NCI-H1694 (cell line): ENCODE measurements around the gene ARL15.
"Not testable (repeated sequence)": the region's sequence is repeated elsewhere in the genome, so short reads cannot be mapped to it uniquely, and the experiment has no call there.

ENCODE experiments used
- DNase-seq: peaks from one replicate; lab custom pipeline; 2025; lab: John Stamatoyannopoulos, UW

ARL15 gene

DNA sequence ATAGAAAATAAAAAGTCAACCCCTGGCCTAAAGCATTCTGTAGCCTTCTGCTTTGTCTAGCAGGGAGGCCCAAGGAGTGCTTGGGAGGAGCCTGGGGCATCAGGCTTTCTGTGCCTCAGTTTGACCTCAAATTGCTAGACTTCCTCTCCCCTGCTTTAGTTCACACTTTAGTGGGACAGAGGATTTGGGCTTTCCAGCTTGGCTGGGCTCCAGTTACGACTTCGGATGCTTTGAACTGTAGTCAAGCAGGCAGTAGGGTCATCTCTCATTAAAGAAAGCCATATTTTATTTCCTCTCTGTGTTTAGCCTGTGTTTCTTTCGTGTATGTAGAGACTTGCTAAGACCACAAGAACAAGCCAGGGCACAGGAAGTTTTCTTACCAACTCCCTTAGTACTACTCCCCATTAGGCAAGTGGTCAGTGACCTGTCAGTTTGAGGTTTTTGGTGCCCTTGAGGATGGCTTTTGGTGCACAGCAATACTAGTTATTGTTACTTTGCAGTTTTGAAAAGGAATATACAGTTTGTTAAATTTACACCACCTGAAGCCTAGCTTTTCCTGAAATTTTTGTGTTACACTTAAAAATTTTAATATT, 415.2 kb downstream of the ARL15 start:
- DNase-seq: no peak

DNA sequence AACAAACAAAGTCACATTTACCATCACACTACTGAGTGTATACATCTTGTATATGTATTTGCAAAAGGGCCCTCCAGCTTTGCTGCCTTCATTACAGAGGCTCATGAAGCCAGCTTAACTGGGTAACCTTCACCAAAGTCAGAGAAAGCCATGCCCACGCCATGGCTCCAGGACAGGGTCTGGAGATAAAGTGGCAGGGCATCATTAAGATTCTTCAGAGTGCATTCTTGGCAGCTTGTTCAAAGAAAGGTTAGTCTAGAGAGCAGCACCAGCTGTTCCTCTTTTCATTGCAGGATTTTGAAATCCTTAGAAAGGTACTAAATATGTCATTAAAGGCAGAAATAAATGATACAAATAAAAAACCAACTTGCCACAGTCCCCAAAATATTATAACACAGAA, 416.7 kb downstream of the ARL15 start:
- DNase-seq: no peak

DNA sequence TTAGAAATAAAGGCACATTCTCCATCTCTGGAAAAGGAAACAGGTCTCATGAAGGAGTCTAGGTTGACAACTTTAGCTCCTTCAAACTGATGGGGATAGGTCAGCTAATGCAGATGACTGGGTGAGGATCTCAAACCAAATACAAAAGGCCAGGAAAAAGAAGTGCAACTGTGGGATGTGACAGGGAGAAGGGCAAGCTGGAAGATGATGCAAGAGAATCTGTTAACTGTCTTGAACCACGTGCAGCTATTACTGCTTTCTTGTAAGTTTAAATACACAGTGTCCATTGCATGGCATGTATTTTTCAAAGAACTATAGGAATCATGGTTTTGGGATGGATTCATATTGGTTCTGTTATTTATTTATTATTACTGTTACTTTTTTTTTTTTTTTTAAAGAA, 418.1 kb downstream of the ARL15 start:
- no peak for DNase-seq

DNA sequence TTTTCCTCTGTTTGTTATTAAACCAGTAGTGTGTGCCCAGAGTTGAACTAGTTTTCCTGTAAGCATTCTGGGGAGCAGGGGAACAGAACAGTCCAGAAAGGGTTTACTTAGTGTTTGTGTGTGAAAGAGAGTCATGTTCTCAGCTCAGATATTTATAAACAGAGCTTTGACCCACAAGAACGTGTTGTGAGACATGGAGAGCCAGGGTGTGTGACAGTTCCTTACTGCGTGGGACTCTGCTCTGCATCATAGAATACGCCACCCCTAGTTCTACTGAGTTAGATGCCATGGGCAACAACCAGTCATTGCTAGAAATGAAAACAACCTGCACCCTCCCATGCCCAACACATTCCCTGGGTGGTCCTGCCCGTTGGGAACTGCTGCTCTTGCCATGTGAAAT, 419.2 kb downstream of the ARL15 start:
- DNase-seq: no peak

DNA sequence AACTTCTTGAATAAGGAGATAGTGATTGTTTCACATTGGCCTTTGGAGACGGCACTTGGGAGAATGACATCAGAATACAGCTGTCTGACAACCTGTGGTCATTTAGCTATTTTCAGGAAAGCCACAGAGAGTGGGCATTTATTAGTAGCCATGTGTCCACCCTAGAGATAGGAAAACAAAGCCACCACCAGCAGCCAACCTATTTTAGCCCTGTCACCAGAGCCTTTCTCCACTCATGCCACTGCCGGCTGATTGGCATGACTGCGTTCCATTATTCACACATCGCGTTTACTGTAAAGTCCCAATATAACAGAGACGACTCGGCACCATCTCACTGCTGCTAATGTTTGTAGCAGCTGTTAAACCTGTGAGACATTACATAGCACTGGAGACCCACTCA, 419.9 kb downstream of the ARL15 start:
- DNase-seq: peak; percentile 4

DNA sequence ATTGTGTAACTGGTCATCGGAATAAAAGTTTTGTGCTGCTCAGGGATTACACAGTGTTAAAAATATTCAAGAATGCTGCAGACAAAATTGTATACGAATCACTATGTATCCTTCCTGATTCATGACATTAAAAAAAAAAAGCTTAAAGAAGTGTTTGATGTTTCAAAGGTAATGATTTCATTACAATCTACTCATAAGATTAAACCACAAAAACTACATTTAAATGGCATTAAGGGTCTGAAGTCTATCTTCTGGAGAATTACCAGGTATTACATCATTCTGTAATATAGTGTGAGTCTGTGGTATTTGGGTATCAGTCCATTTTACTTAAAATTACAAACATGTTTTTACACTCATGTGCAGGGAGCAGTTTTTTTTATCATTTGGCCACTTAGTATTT, 425.5 kb downstream of the ARL15 start:
- no peak for DNase-seq

DNA sequence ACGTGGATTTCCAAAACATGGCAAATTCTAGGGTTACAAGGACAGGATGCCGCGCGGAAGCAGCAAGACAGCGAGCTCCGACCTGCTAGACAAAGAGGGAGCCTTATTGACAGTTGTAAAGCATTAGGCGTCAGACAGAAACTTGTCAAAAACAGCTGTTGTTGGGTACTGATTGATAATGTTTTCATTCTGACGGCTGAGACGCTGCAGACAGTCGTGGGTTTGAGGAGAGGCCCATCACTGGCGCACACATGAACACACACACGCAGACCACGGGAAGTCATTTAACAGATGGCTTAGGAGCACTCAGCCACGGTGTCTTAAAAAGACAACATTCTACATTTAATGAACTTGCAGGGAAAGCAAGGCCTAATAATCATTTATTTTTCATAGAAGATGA, 426.0 kb downstream of the ARL15 start:
- DNase-seq: no peak

DNA sequence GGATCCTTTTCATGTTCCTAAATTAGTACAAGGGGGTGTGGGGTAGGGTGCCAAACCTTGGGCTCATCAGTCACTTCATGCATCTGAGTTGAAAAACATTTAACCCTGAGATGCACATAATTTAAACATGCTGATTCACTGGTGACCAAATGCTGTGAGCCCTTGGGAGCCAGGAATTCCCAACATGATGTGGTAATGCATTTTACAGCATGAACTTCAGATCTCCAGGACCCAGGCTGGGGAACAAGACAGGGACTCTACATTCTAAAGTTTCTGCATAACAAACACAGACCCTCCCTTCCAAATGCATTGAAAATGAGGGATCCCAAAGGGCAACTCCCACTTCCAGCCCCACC, 427.7 kb downstream of the ARL15 start:
- DNase-seq: no peak

DNA sequence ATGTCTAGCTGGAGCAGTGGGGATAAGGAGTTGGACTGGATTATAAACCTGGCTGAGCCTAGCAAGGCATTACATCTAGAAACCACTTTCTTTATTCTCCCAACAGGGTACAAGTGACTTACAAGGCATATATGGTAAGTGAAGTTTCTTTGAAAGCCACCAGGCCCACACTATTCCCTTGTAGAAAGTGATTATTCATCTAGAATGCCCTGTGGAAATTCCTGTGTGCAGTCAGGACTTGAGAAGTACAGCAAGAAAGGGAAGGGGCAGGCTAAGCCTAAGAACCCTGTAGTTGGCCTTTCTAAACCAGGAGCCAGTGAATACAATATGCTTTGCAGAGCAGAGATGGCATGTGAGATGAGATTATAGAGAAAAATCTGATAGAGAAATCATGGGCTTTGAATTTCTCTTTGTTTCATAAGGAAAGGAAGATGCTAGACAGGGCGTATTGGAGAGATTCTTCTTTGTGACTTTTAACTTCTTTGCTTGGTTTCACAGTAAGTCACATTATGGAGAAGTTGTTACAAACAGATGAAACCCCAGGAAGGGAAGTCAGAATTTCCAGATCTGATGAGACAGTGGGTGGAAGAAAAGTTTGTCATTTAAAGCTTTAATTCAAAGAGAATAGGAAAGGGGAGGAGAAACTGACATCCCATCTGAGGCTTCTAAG, 428.2 kb downstream of the ARL15 start:
- no peak for DNase-seq

DNA sequence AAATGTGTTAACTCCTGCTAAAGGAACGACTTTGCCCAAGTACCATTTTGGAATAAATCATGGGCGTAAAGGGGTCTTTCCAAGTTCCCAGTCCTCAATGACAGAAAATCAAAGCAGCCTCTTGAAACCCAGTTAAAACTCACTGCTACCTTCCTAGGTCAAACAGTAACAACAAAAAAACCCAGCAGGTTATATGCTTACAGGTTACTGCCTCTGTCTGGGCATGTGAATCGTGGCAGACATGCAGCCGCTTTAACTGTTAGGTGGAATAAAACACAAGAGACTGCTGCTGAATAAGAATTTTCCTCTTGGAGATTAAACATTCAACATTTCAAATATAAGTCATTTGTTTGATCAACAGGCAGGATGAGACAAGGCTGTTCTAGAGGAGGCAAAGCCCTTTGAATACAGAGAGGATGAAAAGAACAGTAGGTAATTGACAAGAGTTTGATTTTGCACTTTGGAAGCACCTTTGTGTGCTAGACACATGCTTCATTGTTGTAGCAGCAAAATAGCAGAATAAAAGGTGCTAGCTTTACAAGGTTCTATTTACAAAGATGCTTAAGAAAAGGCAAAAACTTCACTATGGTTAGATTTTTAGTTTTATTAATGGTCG, 430.6 kb downstream of the ARL15 start:
- DNase-seq: no peak

DNA sequence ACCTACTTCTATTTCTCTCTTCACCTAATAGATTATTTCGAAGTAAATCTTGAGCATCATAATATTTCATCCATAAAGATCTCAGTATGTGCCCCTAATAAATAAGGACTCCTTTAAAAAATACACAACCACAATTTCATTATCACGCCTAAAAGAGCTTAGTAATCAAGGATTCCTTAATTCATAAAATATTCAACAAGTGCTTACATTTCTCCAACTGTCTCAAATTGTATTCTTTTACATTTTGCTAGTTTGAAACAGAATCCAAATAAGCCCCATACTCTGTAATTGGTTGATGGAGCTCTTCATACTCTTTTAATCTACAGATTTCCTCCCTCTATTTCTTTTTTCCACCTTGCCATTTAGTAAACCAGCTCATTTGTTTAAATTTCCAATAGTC, 432.4 kb downstream of the ARL15 start:
- DNase-seq: no peak

DNA sequence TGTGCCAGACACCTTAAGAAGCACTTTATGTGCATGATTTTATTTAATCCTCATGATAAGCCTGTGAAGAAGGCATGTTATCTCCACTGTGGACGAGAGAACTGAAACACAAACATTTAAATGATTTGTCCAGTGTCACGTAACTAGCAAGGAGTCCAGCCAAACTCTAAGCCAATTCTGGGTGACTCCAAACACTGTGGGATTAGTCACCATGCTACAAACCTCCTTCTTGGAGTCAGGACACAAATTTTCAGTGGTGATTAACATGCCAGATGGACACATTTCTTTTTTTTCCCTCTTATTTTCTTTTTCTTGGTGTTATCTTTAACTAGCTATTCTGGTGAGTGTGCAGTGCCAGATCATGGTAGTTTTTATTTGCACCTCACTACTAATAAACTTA, 433.1 kb downstream of the ARL15 start:
- DNase-seq: no peak

DNA sequence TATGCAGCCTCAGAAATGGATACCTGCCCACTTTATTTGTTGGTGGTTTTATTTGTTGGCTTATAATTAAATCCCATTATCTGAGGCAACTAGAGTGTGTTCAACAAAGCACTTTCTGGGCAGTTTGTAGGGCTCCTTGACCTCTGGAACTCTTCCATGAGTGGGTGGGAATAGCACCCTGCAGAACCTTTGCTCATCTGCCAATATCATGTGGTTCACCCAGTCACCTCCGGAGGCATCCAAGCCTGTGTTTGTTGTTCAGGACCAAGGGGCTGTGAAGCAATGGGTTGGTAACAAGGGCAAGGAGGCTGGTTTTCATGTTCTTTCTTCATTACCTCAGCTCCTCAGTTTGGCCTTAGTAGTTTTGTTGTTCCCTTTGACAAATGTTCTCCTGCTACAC, 436.0 kb downstream of the ARL15 start:
- DNase-seq: no peak

DNA sequence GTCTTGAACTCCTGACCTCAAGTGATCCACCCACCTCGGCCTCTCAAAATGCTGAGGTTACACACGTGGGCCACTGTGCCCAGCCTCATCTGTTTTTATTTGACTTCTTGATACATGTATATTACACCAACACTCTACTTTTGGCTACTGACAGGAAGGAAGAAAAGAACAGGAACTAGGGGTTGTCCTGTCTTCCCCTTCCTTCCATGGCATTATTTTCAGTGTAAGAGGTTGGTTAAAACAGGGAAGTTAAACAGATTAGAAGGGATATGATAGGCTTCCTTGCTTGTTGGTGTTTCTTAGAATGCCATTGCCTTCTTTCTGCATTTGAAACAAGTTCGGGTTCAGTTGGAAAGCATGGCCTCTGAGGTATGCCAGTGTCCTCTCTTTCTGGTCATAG, 437.1 kb downstream of the ARL15 start:
- DNase-seq: no peak

DNA sequence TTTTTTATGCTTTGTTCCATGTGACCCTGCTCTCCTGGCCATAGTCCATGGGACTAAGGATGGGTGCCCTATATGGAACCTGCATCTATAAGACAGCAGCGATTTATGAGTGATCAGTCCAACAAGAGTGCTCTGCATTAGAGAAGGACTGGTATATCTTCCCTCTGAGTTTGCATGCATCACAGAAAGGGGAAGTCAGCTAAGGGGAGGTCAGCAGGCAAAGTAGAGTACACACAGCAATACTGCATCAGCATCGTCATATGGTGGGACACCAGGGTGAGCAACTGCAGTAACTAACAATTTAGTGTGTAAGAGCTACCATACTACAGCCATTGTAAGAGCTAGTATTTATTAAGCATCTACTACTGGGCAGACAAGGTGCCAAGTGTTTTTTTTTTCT, 438.6 kb downstream of the ARL15 start:
- no peak for DNase-seq

DNA sequence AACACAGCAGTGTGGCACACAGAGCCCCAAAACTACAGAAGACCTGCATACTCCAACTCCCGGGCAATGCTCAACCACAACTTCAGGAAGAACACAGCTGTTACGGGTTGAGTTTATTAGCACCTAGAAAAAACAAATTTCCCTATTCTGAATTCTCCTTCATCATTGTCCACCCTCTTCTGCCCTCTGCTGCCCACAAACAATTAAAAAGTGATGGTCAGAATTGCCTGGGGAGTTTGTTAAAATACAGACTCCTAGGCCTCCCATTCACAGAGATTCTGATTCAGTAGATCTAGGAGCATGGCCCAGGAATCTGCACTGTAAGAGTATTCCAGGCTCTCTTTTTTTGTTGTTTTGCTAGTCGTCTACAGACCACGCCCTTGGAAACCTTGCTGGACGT, 439.3 kb downstream of the ARL15 start:
- no peak for DNase-seq

DNA sequence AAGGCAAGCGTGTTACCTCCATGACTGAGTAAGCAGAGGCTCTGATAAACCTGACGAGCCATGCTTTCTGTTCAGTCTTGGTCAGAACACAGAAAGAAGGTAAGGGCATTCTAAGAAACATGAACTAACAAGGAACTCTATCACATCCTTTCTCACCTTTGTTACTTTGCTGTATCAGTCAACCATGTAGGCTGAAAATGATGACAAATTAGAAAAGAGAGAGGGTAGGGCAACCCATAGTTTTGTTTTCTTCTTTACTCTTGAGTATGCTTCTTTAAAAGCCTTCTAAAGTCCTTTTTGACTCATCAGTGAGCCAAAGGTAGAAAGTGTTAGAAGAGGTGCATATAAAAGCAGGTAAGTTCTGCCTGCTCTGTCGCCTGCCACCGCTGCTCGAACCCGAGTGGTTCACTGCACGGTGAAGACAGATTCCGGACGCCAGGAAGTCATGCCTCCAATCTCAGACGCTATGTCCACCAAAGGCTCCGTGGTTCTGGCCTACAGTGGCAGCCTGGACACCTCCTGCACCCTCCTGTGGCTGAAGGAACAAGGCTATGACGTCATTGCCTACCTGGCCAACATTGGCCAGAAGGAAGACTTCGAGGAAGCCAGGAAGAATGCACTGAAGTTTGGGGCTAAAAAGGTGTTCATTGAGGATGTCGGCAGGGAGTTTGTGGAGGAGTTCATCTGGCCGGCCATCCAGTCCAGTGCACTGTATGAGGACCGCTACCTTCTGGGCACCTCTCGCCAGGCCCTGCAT, 451.5 kb downstream of the ARL15 start:
- DNase-seq: no peak

DNA sequence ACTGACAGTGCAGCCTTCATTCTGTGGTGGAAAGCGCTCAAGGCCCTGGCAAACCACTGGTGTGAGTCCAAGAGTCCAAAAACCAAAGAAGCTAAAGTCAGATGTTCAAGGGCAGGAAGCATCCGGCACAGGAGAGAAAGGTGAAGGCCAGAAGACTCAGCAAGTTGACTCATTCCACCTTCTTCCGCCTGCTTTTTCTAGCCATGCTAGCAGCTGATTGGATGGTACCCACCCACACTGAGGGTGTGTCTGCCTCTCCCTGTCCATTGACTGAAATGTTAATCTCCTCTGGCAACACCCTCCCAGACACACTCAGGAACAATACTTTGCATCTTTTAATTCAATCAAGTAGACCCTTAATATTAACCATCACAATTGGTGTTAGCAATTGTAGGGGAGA, 453.9 kb downstream of the ARL15 start:
- no peak for DNase-seq

DNA sequence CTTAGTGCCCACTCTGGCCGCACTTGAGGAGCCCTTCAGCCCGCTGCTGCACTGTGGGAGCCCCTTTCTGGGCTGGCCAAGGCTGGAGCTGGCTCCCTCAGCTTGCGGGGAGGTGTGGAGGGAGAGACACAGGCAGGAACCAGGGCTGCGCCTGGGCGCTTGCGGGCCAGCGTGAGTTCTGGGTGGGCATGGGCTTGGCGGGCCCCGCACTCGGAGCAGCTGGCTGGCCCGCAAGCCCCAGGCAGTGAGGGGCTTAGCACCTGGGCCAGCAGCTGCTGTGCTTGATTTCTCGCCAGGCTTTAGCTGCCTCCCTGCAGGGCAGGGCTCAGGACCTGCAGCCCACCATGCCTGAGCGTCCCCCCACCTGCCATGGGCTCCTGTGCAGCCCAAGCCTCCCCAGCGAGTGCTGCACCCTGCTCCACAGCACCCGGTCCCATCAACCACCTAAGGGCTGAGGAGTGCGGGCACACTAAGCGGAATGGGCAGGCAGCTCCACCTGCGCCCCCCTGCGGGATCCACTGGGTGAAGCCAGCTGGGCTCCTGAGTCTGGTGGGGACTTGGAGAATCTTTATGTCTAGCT, 473.4 kb downstream of the ARL15 start:
- DNase-seq: not testable (repeated sequence)

DNA sequence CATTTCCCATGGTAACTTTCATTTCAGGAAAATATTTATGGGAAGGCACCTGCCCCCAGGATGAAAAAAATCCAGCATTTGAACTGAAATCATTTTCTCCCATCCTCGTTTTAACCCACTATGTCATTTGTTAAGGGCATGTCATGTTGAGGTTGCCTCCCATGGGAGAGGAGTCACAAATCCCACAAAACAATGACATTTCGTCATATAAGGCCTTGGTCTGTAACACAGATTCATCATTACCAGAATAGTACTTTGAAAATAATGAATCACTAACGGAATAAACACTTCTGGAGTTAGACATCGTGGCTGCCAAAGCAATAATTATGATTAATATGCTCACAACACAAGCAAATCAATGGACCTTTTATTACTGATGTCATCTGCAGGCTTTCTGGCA, 475.9 kb downstream of the ARL15 start:
- DNase-seq: no peak
